SK-N-MC (cell line): ENCODE data around the gene USP13.

Source experiments
- EZH2 ChIP-seq: fragments of 200-600 bp; sonication (generic); IDR thresholded peaks from one replicate; pipeline ENCODE4 v1.6.1; 2017; ENCODE audit warnings: antibody characterized with exemption
- FOXP2 ChIP-seq: optimal IDR thresholded peaks from 2 replicates; pipeline ENCODE3; 2011; ENCODE audit warnings: mild to moderate bottlenecking, moderate library complexity; ENCODE audit not compliant: insufficient read depth; ENCODE audit errors: extremely low read length, control extremely low read depth
- POLR2AphosphoS5 ChIP-seq: IDR thresholded peaks from 2 replicates; pipeline ENCODE4 v1.6.1; 2012; ENCODE audit warnings: mild to moderate bottlenecking, low read depth, low read length, borderline replicate concordance

DNA sequence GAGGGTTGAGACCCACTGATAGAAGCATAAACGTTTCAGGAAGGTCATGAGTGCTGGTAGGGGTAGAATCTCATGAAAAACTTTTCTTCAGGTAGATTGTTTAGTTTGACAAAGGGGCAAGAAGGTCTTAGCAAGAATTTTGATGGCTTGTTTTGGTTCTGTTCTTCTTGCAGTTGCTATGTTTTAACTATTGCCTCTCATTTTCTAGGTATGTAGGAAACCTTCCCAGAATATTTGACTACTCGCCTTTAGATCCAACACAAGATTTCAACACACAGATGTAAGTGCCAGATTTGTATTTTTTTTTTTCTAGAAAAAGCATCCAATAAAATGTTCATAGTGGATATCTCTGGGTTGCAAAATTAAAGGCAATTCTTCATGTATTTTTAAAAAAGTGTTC lies 77.1 kb downstream of the USP13 start:
- TF ChIP-seq POLR2AphosphoS5, result no peak
- no peak for TF ChIP-seq EZH2
- no peak for TF ChIP-seq FOXP2
